Spleen (tissue), 7 donors: ENCODE measurements around the gene SKOR1.

ENCODE experiments used
- CTCF ChIP-seq, 11 experiments: fragments of 200-600 bp in 7 of 11; fragments of 450-650 bp in 4 of 11; sonication (generic) in 4 of 11; IDR thresholded peaks in 8 of 11; conservative IDR thresholded peaks in 3 of 11; 1 replicate in 7 of 11; 2 replicates in 4 of 11; pipeline versions ENCODE4 v1.4.0 to v1.8.0; 2016 to 2021; ENCODE audit warnings: antibody characterized with exemption in 11 of 11, inconsistent platforms in 4 of 11, mild to moderate bottlenecking in 1 of 11
- POLR2A ChIP-seq, 3 donors: fragments of 450-650 bp; IDR thresholded peaks; one replicate each; pipeline ENCODE4 v1.5.1; 2017; ENCODE audit warnings: antibody characterized with exemption in 3 of 3, mild to moderate bottlenecking in 1 of 3
- POLR2AphosphoS5 ChIP-seq, 3 donors: sonication (generic); formaldehyde crosslinking; IDR thresholded peaks; one replicate each; pipeline ENCODE4 v1.5.1; 2017; ENCODE audit warnings: antibody characterized with exemption in 3 of 3
- donor health status: DM: no; HTN: no; CAD: no; lungs with moderate emphysema.
- donor health status: DM: no; HTN: no; CAD: no.
- donor health status: DM: no; HTN: no; CAD: no.

GRCh38 chr15:67820992-67821783 is 4.1 kb upstream of the SKOR1 start:
- no peak for TF ChIP-seq POLR2A (IDR thresholded peaks at IDR 0.05)
- TF ChIP-seq CTCF (IDR thresholded peaks at IDR 0.05 in 8 of 11, conservative IDR thresholded peaks at IDR 0.05 in 3 of 11) = no peak
- TF ChIP-seq POLR2AphosphoS5 (IDR thresholded peaks at IDR 0.05) = peak in 1 of 3 donors; percentile 39
